SK-N-SH treated with all-trans-retinoic acid at 6 μM for 48 hours (cell line): ENCODE results near the gene RNF167.

ENCODE experiments used
- BACH2 ChIP-seq: fragments of 250-450 bp; sonication (Bioruptor Pico); IDR thresholded peaks from 2 replicates; pipeline ENCODE4 v1.9.0; 2021; ENCODE audit warnings: mild to moderate bottlenecking, borderline replicate concordance
- CREB5 ChIP-seq: fragments of 250-450 bp; sonication (Bioruptor Pico); IDR thresholded peaks from 2 replicates; pipeline ENCODE4 v1.5.1; 2020; ENCODE audit warnings: low read depth, mild to moderate bottlenecking, moderate library complexity
- CSDC2 ChIP-seq: fragments of 250-450 bp; sonication (Bioruptor Pico); IDR thresholded peaks from 2 replicates; pipeline ENCODE4 v1.5.0; 2020; ENCODE audit warnings: mild to moderate bottlenecking, moderate library complexity
- CSRNP3 ChIP-seq: fragments of 250-450 bp; sonication (Bioruptor Pico); IDR thresholded peaks from 2 replicates; pipeline ENCODE4 v1.5.1; 2021; ENCODE audit warnings: mild to moderate bottlenecking, moderate library complexity
- ISL1 ChIP-seq: fragments of 250-450 bp; sonication (Bioruptor Pico); IDR thresholded peaks from 2 replicates; pipeline ENCODE4 v2.1.2; 2022; ENCODE audit warnings: mild to moderate bottlenecking, moderate library complexity
- PATZ1 ChIP-seq: fragments of 250-450 bp; sonication (Bioruptor Pico); IDR thresholded peaks from 2 replicates; pipeline ENCODE4 v1.8.0; 2020; ENCODE audit warnings: mild to moderate bottlenecking, moderate library complexity, borderline replicate concordance
- RARB ChIP-seq: fragments of 250-450 bp; sonication (Bioruptor Pico); IDR thresholded peaks from 2 replicates; pipeline ENCODE4 v1.8.0; 2021; ENCODE audit warnings: mild to moderate bottlenecking, moderate library complexity
- SNAI2 ChIP-seq: fragments of 250-450 bp; sonication (Bioruptor Pico); IDR thresholded peaks from 2 replicates; pipeline ENCODE4 v1.5.0; 2020; ENCODE audit warnings: mild to moderate bottlenecking, moderate library complexity
- TSHZ2 ChIP-seq: fragments of 250-450 bp; sonication (Bioruptor Pico); IDR thresholded peaks from 2 replicates; pipeline ENCODE4 v1.5.0; 2020; ENCODE audit warnings: mild to moderate bottlenecking, moderate library complexity
- ZNF8 ChIP-seq: fragments of 450-650 bp; formaldehyde crosslinking; IDR thresholded peaks from 2 replicates; pipeline ENCODE4 v1.5.0; 2020; ENCODE audit warnings: mild to moderate bottlenecking, moderate library complexity

GRCh38 chr17:4948931-4949320 is 8.9 kb downstream of the RNF167 start:
- no peak for TF ChIP-seq BACH2 (CRISPR knock-in tag)
- no peak for TF ChIP-seq PATZ1 (CRISPR knock-in tag)
- no peak for TF ChIP-seq SNAI2
- TF ChIP-seq CREB5 (CRISPR knock-in tag): no peak
- no peak for TF ChIP-seq CSDC2 (CRISPR knock-in tag)
- TF ChIP-seq RARB (CRISPR knock-in tag): no peak
- no peak for TF ChIP-seq TSHZ2 (CRISPR knock-in tag)
- TF ChIP-seq ISL1 (CRISPR knock-in tag): no peak
- TF ChIP-seq ZNF8 (CRISPR knock-in tag): no peak
- TF ChIP-seq CSRNP3 (CRISPR knock-in tag): no peak
